HEK293 (cell line): ENCODE measurements around the gene XPO5.

Experiments used
- CTCF ChIA-PET: fragments of 350-600 bp; formaldehyde crosslinking; extraction: SDS; loops from one replicate; lab custom pipeline; 2021; ENCODE audit warnings: antibody characterized with exemption; lab: Yijun Ruan, JAX
- POLR2A ChIA-PET: fragments of 300-600 bp; formaldehyde crosslinking; extraction: SDS; loops from one replicate; lab custom pipeline; 2020; ENCODE audit warnings: antibody characterized with exemption, inconsistent platforms; lab: Yijun Ruan, JAX
- H3K27ac ChIP-seq: fragments of 200-500 bp; sonication (Bioruptor generic); 2 replicates; pipeline ENCODE4 v1.5.1; 2014; ENCODE audit warnings: low read depth, low read length, control low read depth, inconsistent platforms; ENCODE audit errors: extremely low read depth
- H3K36me3 ChIP-seq, 2 experiments: fragments of 200-500 bp in 1 of 2; sonication (Bioruptor generic) in 1 of 2; 1 replicate in 1 of 2; 2 replicates in 1 of 2; pipeline ENCODE4 v1.5.1; 2014 to 2017; ENCODE audit warnings: inconsistent platforms in 2 of 2, low read length in 2 of 2; ENCODE audit not compliant: control insufficient read depth in 2 of 2, insufficient read depth in 1 of 2
- H3K4me1 ChIP-seq: fragments of 200-500 bp; sonication (Bioruptor generic); 2 replicates; pipeline ENCODE4 v1.5.1; 2014; ENCODE audit warnings: mild to moderate bottlenecking, low read length, inconsistent platforms; ENCODE audit not compliant: control insufficient read depth, insufficient read depth
- H3K4me3 ChIP-seq: 2 replicates; pipeline ENCODE4 v1.5.1; 2011; ENCODE audit warnings: low read depth, mild to moderate bottlenecking, control low read depth, low read length, moderate library complexity
- H3K9me3 ChIP-seq: fragments of 200-500 bp; sonication (Bioruptor generic); 2 replicates; pipeline ENCODE4 v1.5.1; 2014; ENCODE audit warnings: low read depth, low read length, inconsistent platforms; ENCODE audit not compliant: control insufficient read depth, insufficient read depth
- EGR2 ChIP-seq: fragments of 450-650 bp; formaldehyde crosslinking; IDR thresholded peaks from 2 replicates; pipeline ENCODE4 v1.5.1; 2016; ENCODE audit warnings: low read depth, missing biosample characterization, missing genetic modification characterization
- FEZF1 ChIP-seq: fragments of 450-650 bp; formaldehyde crosslinking; IDR thresholded peaks from 2 replicates; pipeline ENCODE4 v1.5.1; 2016; ENCODE audit warnings: missing biosample characterization, missing genetic modification characterization
- KLF10 ChIP-seq: fragments of 450-650 bp; IDR thresholded peaks from 2 replicates; pipeline ENCODE4 v1.5.1; 2018; ENCODE audit warnings: missing biosample characterization, mild to moderate bottlenecking, missing genetic modification characterization
- SCRT2 ChIP-seq: fragments of 450-650 bp; formaldehyde crosslinking; IDR thresholded peaks from 2 replicates; pipeline ENCODE4 v1.5.1; 2016; ENCODE audit warnings: missing biosample characterization, missing genetic modification characterization
- SETDB1 ChIP-seq: IDR thresholded peaks from one replicate; pipeline ENCODE4 v1.6.1; 2017; ENCODE audit warnings: mild to moderate bottlenecking, low read length, moderate library complexity, mixed read lengths; ENCODE audit not compliant: insufficient read length
- SP2 ChIP-seq: fragments of 450-650 bp; formaldehyde crosslinking; IDR thresholded peaks from 2 replicates; pipeline ENCODE4 v1.5.1; 2016; ENCODE audit warnings: missing biosample characterization, missing genetic modification characterization
- SP7 ChIP-seq: fragments of 450-650 bp; formaldehyde crosslinking; IDR thresholded peaks from 2 replicates; pipeline ENCODE4 v1.5.1; 2016; ENCODE audit warnings: missing biosample characterization, missing genetic modification characterization
- TCF7L2 ChIP-seq: IDR thresholded peaks from 2 replicates; pipeline ENCODE4 v1.6.1; 2011; ENCODE audit warnings: low read depth, mild to moderate bottlenecking, inconsistent platforms, low read length, moderate library complexity, borderline replicate concordance
- ZBTB17 ChIP-seq: fragments of 450-650 bp; formaldehyde crosslinking; IDR thresholded peaks from 2 replicates; pipeline ENCODE4 v1.5.1; 2016; ENCODE audit warnings: missing biosample characterization, missing genetic modification characterization
- ZFP3 ChIP-seq: fragments of 450-650 bp; formaldehyde crosslinking; IDR thresholded peaks from 2 replicates; pipeline ENCODE4 v1.5.1; 2016; ENCODE audit warnings: low read depth, missing biosample characterization, missing genetic modification characterization
- ZNF157 ChIP-seq: fragments of 450-650 bp; formaldehyde crosslinking; IDR thresholded peaks from 2 replicates; pipeline ENCODE4 v1.5.1; 2016; ENCODE audit warnings: missing biosample characterization, missing genetic modification characterization
- ZNF341 ChIP-seq: fragments of 450-650 bp; formaldehyde crosslinking; IDR thresholded peaks from 2 replicates; pipeline ENCODE4; 2016; ENCODE audit warnings: low read depth, missing biosample characterization, missing genetic modification characterization
- ZNF530 ChIP-seq: fragments of 450-650 bp; formaldehyde crosslinking; IDR thresholded peaks from 2 replicates; pipeline ENCODE4 v1.5.1; 2016; ENCODE audit warnings: low read depth, missing biosample characterization, missing genetic modification characterization
- ZNF549 ChIP-seq: fragments of 450-650 bp; IDR thresholded peaks from 2 replicates; pipeline ENCODE4 v1.5.1; 2018; ENCODE audit warnings: missing biosample characterization, missing genetic modification characterization, mild to moderate bottlenecking, inconsistent platforms, moderate library complexity
- ZNF580 ChIP-seq: fragments of 450-650 bp; formaldehyde crosslinking; IDR thresholded peaks from 2 replicates; pipeline ENCODE4 v1.5.1; 2016; ENCODE audit warnings: missing biosample characterization, missing genetic modification characterization
- ZNF596 ChIP-seq: fragments of 450-650 bp; IDR thresholded peaks from 2 replicates; pipeline ENCODE4 v1.5.0; 2018; ENCODE audit warnings: missing biosample characterization, mild to moderate bottlenecking, missing genetic modification characterization, moderate library complexity
- ZNF623 ChIP-seq: fragments of 450-650 bp; formaldehyde crosslinking; IDR thresholded peaks from 2 replicates; pipeline ENCODE4 v1.5.1; 2016; ENCODE audit warnings: missing biosample characterization, missing genetic modification characterization
- ZNF785 ChIP-seq: fragments of 450-650 bp; formaldehyde crosslinking; IDR thresholded peaks from 2 replicates; pipeline ENCODE4 v1.5.1; 2016; ENCODE audit warnings: missing biosample characterization, missing genetic modification characterization
- ZSCAN23 ChIP-seq: fragments of 450-650 bp; formaldehyde crosslinking; IDR thresholded peaks from 2 replicates; pipeline ENCODE4 v1.5.1; 2016; ENCODE audit warnings: missing biosample characterization, missing genetic modification characterization
- ZSCAN30 ChIP-seq: fragments of 450-650 bp; IDR thresholded peaks from 2 replicates; pipeline ENCODE4 v1.5.1; 2018; ENCODE audit warnings: missing biosample characterization, mild to moderate bottlenecking, missing genetic modification characterization, moderate library complexity
- TF ChIP-seq, protein P1 (sequence below): fragments of 450-650 bp; formaldehyde crosslinking; IDR thresholded peaks from 2 replicates; pipeline ENCODE4 v1.5.1; 2016; ENCODE audit warnings: missing biosample characterization, missing genetic modification characterization
- TF ChIP-seq, protein P2 (sequence below): fragments of 450-650 bp; formaldehyde crosslinking; IDR thresholded peaks from 2 replicates; pipeline ENCODE4 v1.5.1; 2016; ENCODE audit warnings: missing biosample characterization, missing genetic modification characterization, borderline replicate concordance

Gene XPO5

GRCh38 chr6:43575772-43576551, at the start of gene XPO5, which contains the start of gene POLH (continued):
- TF ChIP-seq, protein P1, sequence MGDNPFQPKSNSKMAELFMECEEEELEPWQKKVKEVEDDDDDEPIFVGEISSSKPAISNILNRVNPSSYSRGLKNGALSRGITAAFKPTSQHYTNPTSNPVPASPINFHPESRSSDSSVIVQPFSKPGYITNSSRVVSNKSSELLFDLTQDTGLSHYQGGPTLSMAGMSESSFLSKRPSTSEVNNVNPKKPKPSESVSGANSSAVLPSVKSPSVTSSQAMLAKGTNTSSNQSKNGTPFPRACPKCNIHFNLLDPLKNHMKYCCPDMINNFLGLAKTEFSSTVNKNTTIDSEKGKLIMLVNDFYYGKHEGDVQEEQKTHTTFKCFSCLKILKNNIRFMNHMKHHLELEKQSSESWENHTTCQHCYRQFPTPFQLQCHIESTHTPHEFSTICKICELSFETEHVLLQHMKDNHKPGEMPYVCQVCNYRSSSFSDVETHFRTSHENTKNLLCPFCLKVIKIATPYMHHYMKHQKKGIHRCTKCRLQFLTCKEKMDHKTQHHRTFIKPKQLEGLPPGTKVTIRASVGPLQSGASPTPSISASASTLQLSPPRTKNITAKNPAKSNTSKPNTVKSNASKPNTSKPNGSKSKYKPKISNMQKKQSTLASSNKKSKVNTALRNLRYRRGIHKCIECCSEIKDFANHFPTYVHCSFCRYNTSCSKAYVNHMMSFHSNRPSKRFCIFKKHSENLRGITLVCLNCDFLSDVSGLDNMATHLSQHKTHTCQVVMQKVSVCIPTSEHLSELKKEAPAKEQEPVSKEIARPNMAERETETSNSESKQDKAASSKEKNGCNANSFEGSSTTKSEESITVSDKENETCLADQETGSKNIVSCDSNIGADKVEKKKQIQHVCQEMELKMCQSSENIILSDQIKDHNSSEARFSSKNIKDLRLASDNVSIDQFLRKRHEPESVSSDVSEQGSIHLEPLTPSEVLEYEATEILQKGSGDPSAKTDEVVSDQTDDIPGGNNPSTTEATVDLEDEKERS (tag by site-specific recombination), result no peak
- TF ChIP-seq SETDB1 (no peak), ZNF157 (tag by site-specific recombination) (no peak), ZSCAN30 (tag by site-specific recombination) (peak; percentile 72; the same call in 1 of the 2 replicates), TCF7L2 (peak; percentile 38; the same call in 1 of the 2 replicates), KLF10 (peak; percentile 70; the same call in 1 of the 2 replicates), ZNF785 (tag by site-specific recombination) (peak; percentile 52; the same call in 1 of the 2 replicates), ZNF623 (tag by site-specific recombination) (no peak), ZNF530 (tag by site-specific recombination) (no peak), ZFP3 (tag by site-specific recombination) (no peak), ZNF596 (tag by site-specific recombination) (no peak), ZNF549 (tag by site-specific recombination) (no peak), FEZF1 (tag by site-specific recombination) (peak; percentile 34; the same call in 1 of the 2 replicates), ZSCAN23 (tag by site-specific recombination) (0 out of 2 replicates have a peak, but pooled peaks have one; percentile 18), EGR2 (peak; percentile 74; the same call in 1 of the 2 replicates), SP7 (tag by site-specific recombination) (peak; percentile 59; the same call in 1 of the 2 replicates), ZBTB17 (tag by site-specific recombination) (peak; percentile 75), SP2 (tag by site-specific recombination) (peak; percentile 4; the same call in 1 of the 2 replicates), ZNF341 (tag by site-specific recombination) (peak; percentile 24)
- TF ChIP-seq, protein P2, sequence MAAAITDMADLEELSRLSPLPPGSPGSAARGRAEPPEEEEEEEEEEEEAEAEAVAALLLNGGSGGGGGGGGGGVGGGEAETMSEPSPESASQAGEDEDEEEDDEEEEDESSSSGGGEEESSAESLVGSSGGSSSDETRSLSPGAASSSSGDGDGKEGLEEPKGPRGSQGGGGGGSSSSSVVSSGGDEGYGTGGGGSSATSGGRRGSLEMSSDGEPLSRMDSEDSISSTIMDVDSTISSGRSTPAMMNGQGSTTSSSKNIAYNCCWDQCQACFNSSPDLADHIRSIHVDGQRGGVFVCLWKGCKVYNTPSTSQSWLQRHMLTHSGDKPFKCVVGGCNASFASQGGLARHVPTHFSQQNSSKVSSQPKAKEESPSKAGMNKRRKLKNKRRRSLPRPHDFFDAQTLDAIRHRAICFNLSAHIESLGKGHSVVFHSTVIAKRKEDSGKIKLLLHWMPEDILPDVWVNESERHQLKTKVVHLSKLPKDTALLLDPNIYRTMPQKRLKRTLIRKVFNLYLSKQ (tag by site-specific recombination), result no peak

GRCh38 chr6:43625393-43625992, 49.7 kb upstream of the XPO5 start:
- no peak overlapping the region for H3K27ac ChIP-seq
- peak; percentile 68 for TF ChIP-seq SCRT2 (tag by site-specific recombination)
- no peak for TF ChIP-seq ZNF580 (tag by site-specific recombination)
- H3K4me1 ChIP-seq, result 0 out of 2 replicates have a peak, but pooled peaks cover 8% of the 10 kb centered on the region
- H3K36me3 ChIP-seq, result peaks cover 14 to 59% of the 10 kb centered on the region in 2 experiments
- ChIA-PET POLR2A (interaction anchor here (0.6 to 1.3 kb wide), 3 partner anchors 9 to 102 kb away, joined by 3 to 6 read pairs (median 5); partner anchors contain the start of gene MAD2L1BP), CTCF (interaction anchor here (1.0 to 1.1 kb wide), 2 partner anchors 17 to 25 kb away, joined by 4 to 7 read pairs; no protein-coding TSS in a partner anchor)
- no peaks in the 10 kb centered on the region for H3K9me3 ChIP-seq
- H3K4me3 ChIP-seq, result no peak overlapping the region
